Prostate gland (tissue), 2 donors: Measurements from ENCODE around the gene HSPB1.
A peak's percentile ranks its signal among the peaks of the same experiment; 100 is the strongest.

ENCODE experiments used
- CTCF ChIP-seq, 4 experiments: fragments of 200-600 bp in 2 of 4; fragments of 450-650 bp in 2 of 4; sonication (generic) in 2 of 4; IDR thresholded peaks; 1 replicate in 3 of 4; 2 replicates in 1 of 4; pipeline ENCODE4 v1.5.1; 2016 to 2019; ENCODE audit warnings: antibody characterized with exemption in 4 of 4, mild to moderate bottlenecking in 2 of 4, moderate library complexity in 2 of 4
- POLR2A ChIP-seq: fragments of 450-650 bp; IDR thresholded peaks from one replicate; pipeline ENCODE4 v1.6.1; 2016; ENCODE audit warnings: antibody characterized with exemption, mild to moderate bottlenecking
- POLR2AphosphoS5 ChIP-seq: sonication (generic); formaldehyde crosslinking; IDR thresholded peaks from one replicate; pipeline ENCODE4 v1.6.1; 2017; ENCODE audit warnings: antibody characterized with exemption

DNA sequence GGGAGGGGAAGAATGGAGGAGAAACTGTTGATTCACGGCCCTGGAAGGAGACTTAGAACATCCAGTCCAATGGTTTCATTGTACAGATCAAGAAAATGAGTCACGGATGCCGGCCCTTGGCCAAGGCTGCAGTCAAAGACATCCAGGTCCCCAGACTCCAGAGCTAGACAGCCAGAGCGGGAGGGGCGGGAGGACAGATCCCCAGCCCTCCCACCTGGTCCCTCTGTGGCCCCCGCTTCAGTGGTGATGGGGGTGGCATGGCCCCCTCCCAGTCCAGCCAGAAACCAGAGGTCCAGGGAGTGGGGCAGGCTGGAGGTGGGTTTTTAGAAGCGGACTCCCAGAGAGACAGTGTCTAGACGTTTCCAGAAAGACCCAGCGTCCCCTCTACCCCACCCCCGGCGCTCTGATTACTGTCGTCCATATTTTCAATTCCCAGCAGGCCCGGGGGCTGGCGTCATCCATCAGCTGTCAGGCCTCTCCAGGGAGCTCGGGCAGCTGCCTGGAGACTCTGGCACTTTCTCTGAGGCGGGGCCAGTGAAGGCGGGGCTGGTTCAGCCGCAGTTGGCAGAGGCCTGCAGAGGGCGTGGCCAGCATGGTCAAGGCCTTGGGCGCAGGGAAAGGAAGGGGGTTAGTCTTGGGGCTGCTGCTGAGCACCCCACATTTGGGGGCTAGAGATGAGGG is 8.0 kb upstream of the HSPB1 start:
- TF ChIP-seq POLR2A (peak; percentile 87), POLR2AphosphoS5 (peak; percentile 99), CTCF (IDR thresholded peaks at IDR 0.05) (peak in 2 of 4 experiments; percentile 23 to 35)
